Measurements from ENCODE around the gene ARHGEF39. TPM values are rescaled to one million over a fixed set of nuclear protein-coding genes. Genes with fewer than 3 reads are reported as not detected.

ARHGEF39 gene
- total RNA-seq, 1 donor from 2014 or later: 0.48 TPM

DNA sequence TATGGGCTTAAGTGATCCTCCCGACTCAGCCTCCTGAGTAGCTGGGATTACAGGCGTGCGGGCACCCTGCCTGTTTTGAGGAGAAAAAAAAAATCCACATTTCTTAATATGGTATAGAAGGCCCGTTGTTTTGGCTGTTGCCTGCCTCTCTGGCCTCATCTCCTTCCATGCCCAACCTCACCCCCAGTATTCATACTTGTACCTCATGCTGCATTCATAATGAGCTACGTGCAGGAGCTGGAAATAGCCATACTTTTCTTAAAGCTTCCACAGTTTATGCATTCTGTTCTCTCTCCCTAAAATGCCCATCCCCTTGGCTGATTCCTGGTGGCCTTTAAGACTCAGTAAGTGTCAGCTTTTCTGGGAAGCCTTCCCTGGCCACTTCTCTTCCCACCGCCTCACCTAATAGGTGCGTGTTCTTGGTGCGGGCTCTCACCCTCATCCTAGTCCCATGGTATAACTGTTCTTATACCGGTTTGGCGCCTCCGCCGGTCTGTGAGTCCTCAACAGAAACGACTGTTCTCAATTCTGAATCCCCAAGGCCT lies 26.8 kb upstream of the ARHGEF39 start:
- intact Hi-C loops (cut with DNase I): loop anchor here (2.0 kb wide), 1 partner anchor 33 kb away; the partner anchor contains the start of genes CCDC107 and RMRP
- DNase-seq (ENCODE audit: low spot score): no peak

DNA sequence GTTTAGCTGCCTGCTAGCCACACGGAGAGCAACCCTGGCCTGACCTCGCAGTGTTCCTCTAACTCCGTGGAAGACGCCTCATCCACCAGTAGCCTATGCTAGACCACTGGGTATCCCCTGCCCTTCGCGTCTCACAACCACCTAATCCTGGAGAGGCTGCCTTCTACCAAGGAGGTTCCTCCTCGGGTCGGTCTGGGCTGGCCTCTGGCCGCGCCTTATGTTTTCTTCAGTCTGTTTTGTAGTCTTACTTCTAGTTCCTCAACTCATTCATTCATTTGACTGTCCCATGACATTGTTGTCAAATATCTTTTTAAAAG lies 26.3 kb upstream of the ARHGEF39 start:
- intact Hi-C loops (cut with DNase I): loop anchor here (2.0 kb wide), 1 partner anchor 32 kb away; the partner anchor contains the start of genes CCDC107 and RMRP

DNA sequence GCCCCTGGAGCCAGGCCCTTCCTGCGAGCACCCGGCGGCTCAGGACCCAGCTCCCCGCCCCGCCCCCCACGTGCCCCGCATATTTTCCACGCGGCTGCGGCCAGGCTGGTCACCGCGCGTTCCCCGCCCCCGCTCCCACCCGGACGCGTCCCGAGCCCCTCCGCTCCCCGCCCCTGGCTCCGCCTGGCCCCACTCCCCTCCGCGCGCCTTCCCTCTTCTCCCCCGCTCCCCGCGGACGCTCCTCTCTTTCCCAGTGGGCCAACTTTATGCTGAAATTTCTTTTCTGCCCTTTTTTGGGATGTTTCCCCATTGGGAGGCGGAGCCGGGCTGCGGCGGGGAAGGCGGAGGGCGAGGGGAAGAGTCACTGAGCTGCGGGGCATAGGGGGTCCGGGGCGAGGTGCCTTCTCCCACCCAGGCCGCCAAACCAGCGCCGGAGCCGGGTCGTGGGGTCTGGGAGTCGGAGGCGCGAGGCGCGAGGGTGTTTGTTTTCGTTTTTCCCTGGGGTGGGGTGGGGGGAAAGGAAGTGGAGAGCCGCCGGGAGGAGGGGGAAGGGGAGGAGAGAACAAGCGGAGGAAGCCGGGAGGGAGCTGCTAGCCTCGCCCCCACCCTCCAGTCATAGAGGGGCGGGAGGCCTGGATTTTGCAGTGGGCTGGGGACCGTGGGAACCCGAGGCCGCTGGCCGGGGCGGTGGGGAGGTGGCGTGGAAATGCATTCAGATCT lies 25.8 kb upstream of the ARHGEF39 start:
- peak; percentile 88 for DNase-seq (ENCODE audit: low spot score)
- intact Hi-C loops (cut with DNase I): loop anchor here (1.0 to 2.0 kb wide), 3 partner anchors 32 to 86 kb away; partner anchors contain the start of genes CCDC107, CREB3, RMRP and TLN1

More for the DNA sequence above, 26.3 kb upstream of the ARHGEF39 start:
- DNase-seq (ENCODE audit: low spot score): no peak

DNA sequence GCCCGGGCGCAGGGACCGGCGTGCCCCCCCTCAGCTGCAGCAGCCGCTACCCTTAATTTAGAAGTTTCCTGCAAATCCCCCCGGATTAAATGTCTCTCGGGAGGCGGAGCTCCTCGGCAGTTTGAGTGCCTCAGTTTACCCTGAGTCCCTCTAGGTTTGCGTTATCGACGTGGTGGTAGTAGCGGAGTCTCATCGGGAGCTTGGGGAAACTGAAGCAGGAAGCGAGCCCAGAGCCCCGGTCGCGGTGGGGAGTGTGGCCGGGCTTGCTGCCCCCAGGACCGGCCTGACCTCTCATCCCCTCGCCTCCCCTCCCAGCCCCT lies 25.3 kb upstream of the ARHGEF39 start:
- intact Hi-C loops (cut with DNase I): loop anchor here (1.0 to 2.0 kb wide), 3 partner anchors 31 to 86 kb away; partner anchors contain the start of genes CCDC107, CREB3, RMRP and TLN1
- no peak for DNase-seq (ENCODE audit: low spot score)

DNA sequence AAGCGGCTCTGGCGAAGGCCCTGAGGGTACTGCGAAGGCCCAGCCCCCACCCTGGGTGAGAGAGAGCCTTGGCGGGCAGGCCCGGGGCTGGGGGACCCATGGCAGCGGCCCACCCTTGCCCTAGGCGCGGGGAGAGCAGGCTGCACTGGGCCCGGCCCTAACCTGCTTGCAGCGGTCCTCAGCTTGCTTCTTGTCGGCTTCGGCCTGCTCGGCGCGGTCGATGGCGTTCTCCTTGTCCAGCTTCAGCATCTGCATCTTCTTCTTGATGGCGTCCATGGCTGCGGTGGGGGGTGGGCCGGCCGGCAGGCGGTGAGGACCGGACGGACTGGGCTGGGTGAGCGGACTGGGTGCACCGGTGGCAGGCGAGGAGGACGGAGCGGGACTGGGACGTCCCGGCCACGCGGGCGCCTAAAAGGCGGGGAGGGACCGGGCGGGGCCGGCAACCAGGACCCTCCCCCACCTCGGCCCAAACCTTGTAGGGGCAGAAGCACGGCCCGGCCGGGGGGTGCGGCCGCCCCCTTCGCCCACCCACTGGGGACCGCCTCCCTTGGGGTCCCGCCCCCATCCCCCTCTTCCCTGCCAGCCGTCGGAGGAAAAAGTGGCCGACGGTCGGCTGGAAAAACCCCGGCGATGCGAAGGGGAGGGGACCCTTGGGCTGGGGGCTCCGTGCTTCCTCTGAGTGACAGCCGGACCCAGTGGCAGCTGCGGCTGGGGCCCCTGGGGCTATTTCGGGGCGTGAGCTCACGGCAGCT lies 24.7 kb upstream of the ARHGEF39 start, which contains the start of gene TPM2:
TSS of gene TPM2 (minus strand) at position 384 of the 752 bp plus-strand sequence. CDS start at position 276, 108 bp downstream.
- DNase-seq (ENCODE audit: low spot score): peak; percentile 89
- intact Hi-C loops (cut with DNase I): loop anchor here (1.0 to 2.0 kb wide), 3 partner anchors 31 to 85 kb away; partner anchors contain the start of genes CCDC107, CREB3, RMRP and TLN1

DNA sequence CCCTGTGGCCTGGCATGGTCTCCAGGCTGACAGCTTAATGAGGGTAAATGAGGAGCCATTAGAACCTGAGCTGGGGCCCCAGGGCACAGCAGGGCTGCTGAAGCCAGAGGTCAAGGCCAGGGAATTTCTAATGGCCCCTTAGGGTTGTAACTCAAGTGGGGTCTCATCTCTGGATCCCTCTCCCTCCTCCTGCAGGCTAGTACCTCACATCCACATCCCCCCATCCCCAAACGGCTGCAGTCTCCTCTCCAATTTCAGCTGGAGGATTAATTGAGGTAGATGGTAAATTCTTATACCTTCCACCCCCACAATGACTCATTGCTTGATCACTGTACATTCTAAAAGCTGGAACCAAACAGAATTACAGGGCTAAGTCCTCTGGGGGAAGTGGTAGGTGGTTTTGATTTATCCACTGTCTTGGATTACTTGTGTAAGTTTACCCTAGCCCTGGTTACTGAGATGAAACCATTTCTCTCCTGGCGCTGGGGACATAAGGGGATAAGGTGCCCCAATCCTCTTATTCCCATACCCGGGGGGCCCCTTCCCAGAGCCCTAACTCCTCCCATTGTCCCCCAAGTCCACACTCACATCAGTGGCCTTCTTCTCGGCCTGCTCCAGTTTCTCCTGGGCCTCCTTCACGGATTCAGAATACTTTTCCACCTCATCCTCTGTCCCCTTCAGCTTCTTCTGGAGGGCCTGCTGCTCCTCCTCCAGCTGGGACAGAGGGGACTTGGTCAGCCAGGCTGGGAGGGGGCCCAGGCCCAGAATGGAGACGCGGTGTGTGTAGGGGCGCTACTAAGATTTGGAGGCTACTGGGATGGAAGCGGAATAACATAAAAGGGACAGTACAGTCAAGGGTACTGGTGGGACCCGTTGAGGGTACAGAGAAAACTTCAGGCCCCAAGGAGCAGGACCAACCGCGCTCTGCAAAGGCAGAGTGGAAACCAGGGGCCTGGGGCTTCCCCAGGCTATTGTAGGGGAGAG lies 23.9 kb upstream of the ARHGEF39 start:
- intact Hi-C loops (cut with DNase I): no loop called here

DNA sequence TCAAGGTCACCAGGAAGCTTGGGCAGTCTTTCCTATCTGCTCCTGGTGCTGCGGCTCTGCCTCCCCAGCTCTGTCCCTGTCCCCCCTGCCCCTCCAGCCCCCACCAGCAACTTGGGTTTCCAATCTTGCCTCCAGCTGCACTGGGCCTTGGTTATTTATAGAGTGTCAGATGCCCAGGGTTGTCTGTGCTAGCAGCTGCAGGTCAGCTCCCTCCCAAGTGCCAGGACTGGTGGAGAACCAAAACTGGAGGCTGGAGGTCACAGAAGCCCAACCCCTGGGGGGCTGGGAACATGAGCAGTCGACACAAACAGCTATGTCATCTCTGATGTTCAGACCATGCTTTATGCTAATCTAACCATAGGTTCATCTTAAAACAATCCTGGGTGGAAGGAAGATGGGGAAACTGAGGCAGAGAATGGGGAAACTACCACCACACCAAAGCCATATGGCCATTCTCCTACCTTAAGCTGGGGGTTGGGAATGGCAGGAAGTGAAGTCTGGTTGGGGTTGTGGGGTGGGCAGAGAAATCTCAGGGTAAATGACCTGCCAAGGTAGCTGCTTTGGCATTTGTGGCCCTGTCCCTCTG lies 23.1 kb upstream of the ARHGEF39 start:
- intact Hi-C loops (cut with DNase I): no loop called here
- DNase-seq (ENCODE audit: low spot score): no peak

More for the DNA sequence above, 23.9 kb upstream of the ARHGEF39 start:
- DNase-seq (ENCODE audit: low spot score): no peak

DNA sequence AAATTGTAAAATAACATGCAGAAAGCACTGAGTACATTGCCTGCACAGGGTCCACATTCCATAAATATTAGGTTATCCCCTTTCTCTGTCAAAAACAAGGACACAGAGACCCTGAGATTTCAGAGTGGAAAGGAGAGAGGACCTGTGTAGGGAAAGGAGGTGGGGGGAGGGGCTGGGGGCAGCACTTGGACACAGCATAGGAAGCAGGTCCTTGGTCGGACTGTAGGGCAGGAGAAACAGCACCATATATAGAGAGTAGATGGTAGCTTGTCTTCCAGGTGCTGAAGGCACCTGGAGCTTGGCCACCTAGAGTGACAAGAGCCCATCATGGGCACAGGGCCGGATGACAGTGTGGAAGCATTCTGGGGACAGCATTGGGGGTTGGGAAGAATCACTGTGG lies 22.3 kb upstream of the ARHGEF39 start:
- intact Hi-C loops (cut with DNase I): no loop called here
- no peak for DNase-seq (ENCODE audit: low spot score)

DNA sequence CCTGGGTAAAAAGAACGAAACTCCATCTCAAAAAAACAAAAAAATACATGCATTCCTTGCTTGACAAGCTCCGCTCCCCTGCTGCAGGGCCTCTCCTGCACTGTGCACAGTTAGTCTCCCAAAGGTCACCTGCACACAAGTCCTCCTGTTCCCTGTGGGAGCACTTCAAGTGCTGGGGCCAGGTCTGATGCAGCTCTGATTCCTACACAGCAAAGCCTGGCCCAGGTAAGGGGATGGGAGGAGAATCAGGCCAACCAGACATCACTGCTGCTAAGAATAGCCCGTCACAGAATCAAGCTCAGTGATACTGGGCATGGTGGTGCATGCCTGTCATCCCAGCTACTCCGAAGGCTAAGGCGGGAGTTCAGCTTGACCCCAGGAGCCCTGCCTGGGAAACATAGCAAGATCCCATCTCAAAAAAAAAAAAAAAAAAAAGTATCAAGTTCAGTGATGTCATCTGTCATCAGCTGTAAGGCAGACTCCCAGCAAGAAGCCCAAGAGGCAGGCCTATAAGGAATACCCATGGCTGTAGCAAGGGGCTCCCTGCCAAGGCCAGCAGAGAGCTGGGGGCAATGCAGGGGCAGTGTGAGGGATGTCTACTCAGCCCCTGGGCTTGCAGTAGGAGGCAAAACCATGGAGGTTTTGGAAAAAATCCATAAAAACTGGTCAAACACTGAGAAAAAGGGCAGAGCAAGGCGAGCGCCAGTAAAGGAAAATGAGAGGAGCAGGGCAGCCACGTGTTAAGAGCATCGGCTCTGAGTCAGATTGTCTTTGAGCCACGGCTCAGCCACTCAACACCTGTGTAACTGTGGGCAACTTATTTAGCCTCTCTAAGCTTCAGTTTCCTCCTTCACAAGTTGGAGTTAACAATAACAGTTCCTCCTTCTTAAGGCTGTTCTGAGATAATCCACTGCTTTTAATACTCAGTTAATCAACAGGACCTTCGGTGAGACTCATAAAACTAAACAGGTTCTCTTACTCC lies 21.5 kb upstream of the ARHGEF39 start:
- DNase-seq (ENCODE audit: low spot score): no peak
- intact Hi-C loops (cut with DNase I): no loop called here

DNA sequence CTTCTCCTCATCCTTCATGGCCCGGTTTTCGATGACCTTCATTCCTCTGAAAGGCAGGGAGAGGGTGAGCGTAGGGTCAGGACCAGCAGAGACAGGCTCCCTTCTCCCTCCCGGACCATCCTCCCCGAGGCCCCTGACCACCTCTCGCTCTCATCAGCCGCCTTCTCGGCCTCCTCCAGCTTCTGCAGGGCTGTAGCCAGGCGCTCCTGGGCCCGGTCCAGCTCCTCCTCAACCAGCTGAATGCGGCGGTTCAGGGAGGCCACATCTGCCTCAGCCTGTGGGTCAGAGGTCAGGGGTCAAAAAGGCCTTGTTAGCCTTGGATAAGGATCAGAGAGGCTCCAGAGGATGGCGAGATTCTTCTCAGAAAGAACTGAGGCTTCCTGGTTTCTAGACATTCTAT lies 20.5 kb upstream of the ARHGEF39 start:
- intact Hi-C loops (cut with DNase I): no loop called here
- DNase-seq (ENCODE audit: low spot score): no peak

DNA sequence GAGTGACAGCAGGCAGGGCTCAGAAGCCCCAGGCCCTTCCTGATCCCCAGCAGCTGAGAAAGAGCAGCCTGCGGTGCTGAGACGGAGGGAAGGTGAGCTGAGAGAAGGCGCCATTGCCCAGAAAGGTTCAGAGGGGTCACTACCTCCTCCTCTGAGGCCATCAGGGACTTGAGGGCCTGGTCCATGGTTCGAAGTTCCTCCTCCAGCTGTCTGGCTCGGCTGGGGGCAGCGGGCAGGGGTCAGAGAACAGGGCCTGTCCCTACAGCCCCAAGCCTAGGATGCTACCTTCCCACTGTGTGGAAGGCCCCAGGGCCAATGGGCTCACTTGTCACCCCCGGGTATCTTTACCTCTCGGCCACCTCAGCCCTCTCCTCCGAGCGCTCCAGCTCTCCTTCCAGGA lies 19.9 kb upstream of the ARHGEF39 start:
- intact Hi-C loops (cut with DNase I): no loop called here
- no peak for DNase-seq (ENCODE audit: low spot score)

DNA sequence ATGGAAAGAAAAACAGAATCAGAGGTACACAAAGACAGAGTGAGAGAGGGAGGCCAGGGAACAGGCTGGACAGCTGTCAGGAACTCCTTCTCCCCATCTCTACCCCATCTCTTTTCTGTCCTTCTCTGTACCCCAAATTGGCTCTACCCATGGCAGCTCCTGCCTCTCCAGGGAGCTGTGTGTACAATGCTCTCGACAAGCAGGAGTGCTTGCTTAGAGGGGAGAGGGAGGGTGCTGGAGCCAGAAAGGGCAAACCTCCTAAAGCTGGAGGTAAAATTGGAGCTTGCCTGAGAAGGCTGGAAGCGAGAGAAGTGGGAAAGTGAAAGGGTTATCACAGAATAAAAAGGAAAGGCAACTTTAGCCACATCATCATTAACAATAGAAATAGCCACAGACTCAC lies 18.3 kb upstream of the ARHGEF39 start:
- DNase-seq (ENCODE audit: low spot score): no peak
- intact Hi-C loops (cut with DNase I): no loop called here

DNA sequence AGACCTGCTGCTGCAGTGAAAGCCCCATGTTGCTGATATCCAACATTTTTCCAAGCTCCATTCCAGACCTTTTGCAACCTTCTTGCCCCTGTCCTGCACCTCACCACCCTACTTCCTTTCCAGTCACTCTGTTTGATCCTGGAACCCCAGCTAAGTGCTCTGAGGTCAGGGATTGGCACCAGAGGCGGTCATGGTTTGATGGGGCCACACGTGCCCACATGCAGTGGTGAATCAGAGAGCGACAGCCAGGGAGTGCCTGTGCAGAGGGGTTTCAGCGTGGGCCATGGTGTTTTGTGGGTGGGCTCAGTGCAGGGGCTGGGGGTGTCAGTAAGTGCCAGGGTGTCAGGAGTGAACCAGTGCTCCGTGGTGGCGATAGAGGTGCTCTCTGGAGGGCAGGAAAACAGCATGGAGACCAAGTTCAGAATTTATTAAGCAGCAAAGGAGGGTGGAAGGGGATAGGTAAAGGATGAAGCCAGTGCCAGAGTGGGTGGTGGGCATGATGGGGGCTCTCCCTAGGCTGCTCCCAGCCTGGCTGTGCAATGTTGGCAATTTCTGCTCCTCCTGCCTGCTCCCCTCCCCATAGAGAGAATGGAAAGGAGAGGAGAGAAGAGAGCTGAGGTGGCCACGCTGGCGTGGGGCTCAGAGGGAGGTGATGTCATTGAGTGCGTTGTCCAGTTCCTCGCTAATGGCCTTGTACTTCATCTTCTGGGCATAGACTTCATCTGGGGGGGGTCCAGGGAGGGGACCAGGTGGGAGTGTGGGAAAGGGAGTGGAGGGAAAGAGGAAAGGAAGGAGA lies 17.7 kb upstream of the ARHGEF39 start:
- intact Hi-C loops (cut with DNase I): no loop called here
- no peak for DNase-seq (ENCODE audit: low spot score)

DNA sequence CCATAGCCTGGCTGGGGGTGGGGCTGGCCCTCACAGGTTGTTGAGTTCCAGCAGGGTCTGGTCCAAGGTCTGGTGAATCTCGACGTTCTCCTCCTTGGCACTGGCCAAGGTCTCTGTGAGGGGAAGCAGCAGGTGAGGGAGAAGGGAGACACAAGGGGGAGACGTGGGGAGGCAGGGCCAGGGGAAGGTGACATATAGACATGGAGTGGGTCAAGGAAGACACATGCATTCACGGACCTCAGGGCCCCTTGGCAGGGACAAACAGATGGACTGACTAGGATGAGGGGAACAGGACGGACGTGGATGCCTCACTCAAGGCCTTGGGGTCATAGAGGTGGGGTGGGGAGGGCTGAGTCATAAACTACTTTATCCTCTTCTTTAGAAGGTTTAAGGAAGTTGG lies 17.1 kb upstream of the ARHGEF39 start:
- intact Hi-C loops (cut with DNase I): no loop called here
- DNase-seq (ENCODE audit: low spot score): no peak

DNA sequence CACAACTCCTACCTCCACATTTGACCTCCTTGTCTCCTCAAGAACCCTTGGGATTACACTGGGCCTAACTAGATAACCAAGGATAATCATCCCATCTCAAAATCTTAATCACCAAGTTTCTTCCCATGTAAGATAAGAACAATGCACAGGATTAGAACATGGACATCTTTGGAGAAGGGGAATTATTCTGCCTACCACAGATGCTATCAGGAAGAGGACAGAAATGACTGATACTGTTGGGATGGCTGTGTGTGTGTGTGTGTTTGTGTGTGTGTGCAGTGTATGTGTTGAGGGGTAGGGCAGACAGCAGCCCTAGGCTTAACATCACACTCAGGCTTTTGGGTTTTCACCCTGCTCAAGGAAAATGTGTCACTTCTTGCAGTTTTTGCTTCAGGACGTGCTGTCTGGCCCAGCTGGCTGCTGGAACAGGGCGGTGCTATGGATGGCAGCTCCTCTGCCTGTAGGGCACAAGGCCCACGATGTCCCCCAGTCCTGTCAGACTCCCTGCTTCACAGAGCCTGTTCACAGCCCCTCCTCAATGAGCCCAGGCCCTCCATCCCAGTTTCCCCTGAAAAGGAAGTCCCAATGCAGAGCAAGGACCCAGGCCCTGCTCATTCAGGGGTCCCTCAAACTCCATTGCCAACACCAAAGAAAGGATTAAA lies 16.5 kb upstream of the ARHGEF39 start:
- DNase-seq (ENCODE audit: low spot score): no peak
- intact Hi-C loops (cut with DNase I): no loop called here

DNA sequence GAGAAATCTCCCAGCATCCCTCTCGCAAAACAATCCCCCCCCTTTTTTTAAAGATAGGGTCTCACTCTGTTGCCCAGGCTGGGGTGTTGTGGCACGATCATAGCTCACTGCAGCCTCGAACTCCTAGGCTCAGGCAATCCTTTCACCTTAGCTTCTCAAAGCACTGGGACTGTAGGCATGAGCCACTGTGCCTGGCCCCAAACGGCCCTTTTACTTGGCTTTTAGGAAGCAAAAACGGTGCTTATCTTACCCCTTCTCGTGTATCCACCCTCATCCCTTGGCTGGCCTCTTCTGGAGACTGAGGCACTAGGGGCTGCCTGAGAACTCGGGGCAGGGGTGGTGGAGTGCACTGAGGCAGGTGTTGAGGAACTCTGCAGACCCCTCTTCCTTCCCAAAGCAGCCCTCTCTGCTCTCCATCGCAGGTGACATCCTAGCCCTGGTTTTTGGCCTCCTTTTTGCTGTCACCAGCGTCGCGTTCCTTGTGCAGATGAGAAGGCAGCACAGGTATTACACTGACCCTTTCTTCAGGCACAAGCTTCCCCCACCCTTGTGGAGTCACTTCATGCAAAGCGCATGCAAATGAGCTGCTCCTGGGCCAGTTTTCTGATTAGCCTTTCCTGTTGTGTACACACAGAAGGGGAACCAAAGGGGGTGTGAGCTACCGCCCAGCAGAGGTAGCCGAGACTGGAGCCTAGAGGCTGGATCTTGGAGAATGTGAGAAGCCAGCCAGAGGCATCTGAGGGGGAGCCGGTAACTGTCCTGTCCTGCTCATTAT lies 15.5 kb upstream of the ARHGEF39 start:
- DNase-seq (ENCODE audit: low spot score): no peak
- intact Hi-C loops (cut with DNase I): no loop called here
